Measurements from ENCODE around the gene NLK.

DNA sequence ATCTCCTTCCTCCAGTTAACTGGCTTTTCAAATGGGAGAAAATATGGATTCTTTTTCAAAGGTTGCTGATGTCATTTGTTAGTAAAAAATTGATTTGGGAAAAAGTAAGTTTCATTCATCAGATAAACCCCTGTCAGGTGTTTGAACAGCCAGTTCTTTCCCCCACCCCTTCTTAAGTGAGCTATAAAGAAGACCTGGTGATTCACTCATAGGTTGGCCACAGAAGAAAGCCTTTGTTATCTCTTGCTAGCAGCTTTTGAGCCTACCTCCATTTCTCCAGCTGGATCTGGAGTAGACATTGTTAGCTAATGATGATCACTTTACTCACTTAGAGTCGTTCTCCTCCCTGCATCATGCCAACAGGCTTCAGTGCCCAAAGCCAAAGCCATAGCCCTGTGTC is 63.0 kb downstream of the NLK start:
- TF ChIP-seq, protein P1, sequence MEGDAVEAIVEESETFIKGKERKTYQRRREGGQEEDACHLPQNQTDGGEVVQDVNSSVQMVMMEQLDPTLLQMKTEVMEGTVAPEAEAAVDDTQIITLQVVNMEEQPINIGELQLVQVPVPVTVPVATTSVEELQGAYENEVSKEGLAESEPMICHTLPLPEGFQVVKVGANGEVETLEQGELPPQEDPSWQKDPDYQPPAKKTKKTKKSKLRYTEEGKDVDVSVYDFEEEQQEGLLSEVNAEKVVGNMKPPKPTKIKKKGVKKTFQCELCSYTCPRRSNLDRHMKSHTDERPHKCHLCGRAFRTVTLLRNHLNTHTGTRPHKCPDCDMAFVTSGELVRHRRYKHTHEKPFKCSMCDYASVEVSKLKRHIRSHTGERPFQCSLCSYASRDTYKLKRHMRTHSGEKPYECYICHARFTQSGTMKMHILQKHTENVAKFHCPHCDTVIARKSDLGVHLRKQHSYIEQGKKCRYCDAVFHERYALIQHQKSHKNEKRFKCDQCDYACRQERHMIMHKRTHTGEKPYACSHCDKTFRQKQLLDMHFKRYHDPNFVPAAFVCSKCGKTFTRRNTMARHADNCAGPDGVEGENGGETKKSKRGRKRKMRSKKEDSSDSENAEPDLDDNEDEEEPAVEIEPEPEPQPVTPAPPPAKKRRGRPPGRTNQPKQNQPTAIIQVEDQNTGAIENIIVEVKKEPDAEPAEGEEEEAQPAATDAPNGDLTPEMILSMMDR (conservative IDR thresholded peaks at IDR 0.05 in 1 of 2, IDR thresholded peaks at IDR 0.05 in 1 of 2; ENCODE audit: extremely low read depth in 1 of 2, insufficient read depth in 1 of 2, low read depth in 1 of 2, low read length in 2 of 2), result no peak
- no peak for TF ChIP-seq EZH2 (IDR thresholded peaks at IDR 0.05; ENCODE audit: borderline replicate concordance, low read length)

Data from mammary epithelial cell (primary cell).